Measurements from ENCODE around the gene CRTC2.

The CRTC2 gene

GRCh38 chr1:153945795-153946621 is 12.4 kb downstream of the CRTC2 start:
- DNase-seq = peak; percentile 77

GRCh38 chr1:153945131-153945794 is 13.1 kb downstream of the CRTC2 start:
- DNase-seq = peak; percentile 83

GRCh38 chr1:153944827-153945117 is 13.6 kb downstream of the CRTC2 start:
- DNase-seq = no peak

GRCh38 chr1:153944005-153944826 is 14.2 kb downstream of the CRTC2 start:
- no peak for DNase-seq

GRCh38 chr1:153942766-153943549 is 15.5 kb downstream of the CRTC2 start:
- no peak for DNase-seq

GRCh38 chr1:153941826-153942725 is 16.3 kb downstream of the CRTC2 start:
- no peak for DNase-seq

GRCh38 chr1:153940756-153941155 is 17.7 kb downstream of the CRTC2 start:
- DNase-seq = no peak

GRCh38 chr1:153939476-153939875 is 18.9 kb downstream of the CRTC2 start:
- DNase-seq = no peak

- DNase-seq = no peak
Measured at GRCh38 chr1:153938996-153939395, 19.4 kb downstream of the CRTC2 start.

- DNase-seq = no peak
Measured at GRCh38 chr1:153937331-153937730, 21.1 kb downstream of the CRTC2 start.

GRCh38 chr1:153936011-153936802 is 22.2 kb downstream of the CRTC2 start:
- no peak for DNase-seq

GRCh38 chr1:153934746-153935145 is 23.7 kb downstream of the CRTC2 start:
- no peak for DNase-seq

GRCh38 chr1:153933955-153934354 is 24.5 kb downstream of the CRTC2 start:
- no peak for DNase-seq

- no peak for DNase-seq
Measured at GRCh38 chr1:153933430-153933829, 25.0 kb downstream of the CRTC2 start.

- no peak for DNase-seq
Measured at GRCh38 chr1:153932156-153933131, 26.0 kb downstream of the CRTC2 start.

- DNase-seq = no peak
Measured at GRCh38 chr1:153929981-153930948, 28.1 kb downstream of the CRTC2 start.

- DNase-seq = no peak
Measured at GRCh38 chr1:153929426-153929825, 29.0 kb downstream of the CRTC2 start.

- DNase-seq = no peak
Measured at GRCh38 chr1:153928791-153929341, 29.5 kb downstream of the CRTC2 start.
